ENCODE measurements around the gene PTPN5.

PTPN5 gene

GRCh38 chr11:18776324-18776723 is 15.3 kb downstream of the PTPN5 start:
- H3K36me3 ChIP-seq (replicated peaks; ENCODE audit: insufficient read depth, low read length), result no peaks in the 10 kb centered on the region
- no peak for DNase-seq
- no peaks in the 10 kb centered on the region for H3F3A ChIP-seq (ENCODE audit: insufficient read depth, low read length)
- no peaks in the 10 kb centered on the region for H3K79me2 ChIP-seq (ENCODE audit: low read length)
- H3K4me3 ChIP-seq (ENCODE audit: low read length), result no peak overlapping the region
- no peaks in the 10 kb centered on the region for H3K27me3 ChIP-seq (replicated peaks; ENCODE audit: insufficient read depth, low read length)
- no peak overlapping the region for H2AFZ ChIP-seq (ENCODE audit: low read length)
- H3K27ac ChIP-seq (ENCODE audit: low read length), result no peak overlapping the region
- no peak overlapping the region for H3K9ac ChIP-seq (ENCODE audit: low read length)
- H3K4me2 ChIP-seq (ENCODE audit: low read depth, low read length), result no peak overlapping the region
- H4K20me1 ChIP-seq (ENCODE audit: insufficient read depth, low read length), result no peaks in the 10 kb centered on the region
- no peaks in the 10 kb centered on the region for H3K9me3 ChIP-seq (replicated peaks; ENCODE audit: insufficient read depth, low read length)
- TF ChIP-seq EZH2phosphoT487 (IDR thresholded peaks at IDR 0.05; ENCODE audit: low read length), result no peak
- TF ChIP-seq CTCF (IDR thresholded peaks at IDR 0.05; ENCODE audit: low read length), result no peak
- no peak for TF ChIP-seq EZH2 (optimal IDR thresholded peaks at IDR 0.05; ENCODE audit: low read depth, low read length)
- H3K4me1 ChIP-seq (ENCODE audit: low read length), result no peaks in the 10 kb centered on the region
- no peaks in the 10 kb centered on the region for H3K9me2 ChIP-seq (replicated peaks; ENCODE audit: insufficient read depth, low read length)

GRCh38 chr11:18775492-18776292 is 15.9 kb downstream of the PTPN5 start:
- H4K20me1 ChIP-seq (ENCODE audit: insufficient read depth, low read length), result no peaks in the 10 kb centered on the region
- no peaks in the 10 kb centered on the region for H3K36me3 ChIP-seq (replicated peaks; ENCODE audit: insufficient read depth, low read length)
- H3K4me3 ChIP-seq (ENCODE audit: low read length), result no peak overlapping the region
- peak; percentile 75 for DNase-seq
- no peaks in the 10 kb centered on the region for H3K27me3 ChIP-seq (replicated peaks; ENCODE audit: insufficient read depth, low read length)
- no peak overlapping the region for H3K9ac ChIP-seq (ENCODE audit: low read length)
- TF ChIP-seq EZH2 (optimal IDR thresholded peaks at IDR 0.05; ENCODE audit: low read depth, low read length), result no peak
- TF ChIP-seq CTCF (IDR thresholded peaks at IDR 0.05; ENCODE audit: low read length), result peak; percentile 96
- no peak for TF ChIP-seq EZH2phosphoT487 (IDR thresholded peaks at IDR 0.05; ENCODE audit: low read length)
- no peaks in the 10 kb centered on the region for H3K79me2 ChIP-seq (ENCODE audit: low read length)
- no peaks in the 10 kb centered on the region for H3F3A ChIP-seq (ENCODE audit: insufficient read depth, low read length)
- H2AFZ ChIP-seq (ENCODE audit: low read length), result peak overlapping the region; percentile 53
- H3K27ac ChIP-seq (ENCODE audit: low read length), result no peak overlapping the region
- H3K4me2 ChIP-seq (ENCODE audit: low read depth, low read length), result no peak overlapping the region
- peaks cover 3% of the 10 kb centered on the region; the same call in 1 of the 2 replicates for H3K4me1 ChIP-seq (ENCODE audit: low read length)
- H3K9me3 ChIP-seq (replicated peaks; ENCODE audit: insufficient read depth, low read length), result no peaks in the 10 kb centered on the region
- H3K9me2 ChIP-seq (replicated peaks; ENCODE audit: insufficient read depth, low read length), result no peaks in the 10 kb centered on the region

DNA sequence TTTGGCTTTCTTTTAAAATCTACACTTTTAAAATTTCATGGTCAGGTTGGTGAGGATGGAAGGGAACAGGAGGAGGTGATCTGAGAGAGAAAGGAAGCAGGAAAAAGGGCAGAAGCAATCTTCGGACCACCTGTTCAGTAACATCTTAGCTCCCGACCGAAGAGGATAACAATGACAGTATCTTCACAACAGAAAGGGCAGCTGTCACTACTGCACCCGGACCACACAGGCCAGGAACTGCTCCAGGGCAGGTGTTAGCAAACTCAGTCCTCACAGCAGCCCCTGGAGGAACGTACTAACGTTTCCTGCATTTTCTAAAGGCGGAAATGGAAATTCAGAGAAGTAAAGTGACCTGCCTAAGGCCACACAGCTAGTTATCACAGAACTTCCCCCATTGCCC is 16.8 kb downstream of the PTPN5 start:
- Histone ChIP-seq H3K9me2 (replicated peaks; ENCODE audit: insufficient read depth, low read length) (no peaks in the 10 kb centered on the region), H3K27ac (ENCODE audit: low read length) (no peak overlapping the region), H4K20me1 (ENCODE audit: insufficient read depth, low read length) (no peaks in the 10 kb centered on the region), H2AFZ (ENCODE audit: low read length) (no peak overlapping the region), H3K9ac (ENCODE audit: low read length) (no peak overlapping the region), H3F3A (ENCODE audit: insufficient read depth, low read length) (no peaks in the 10 kb centered on the region), H3K27me3 (replicated peaks; ENCODE audit: insufficient read depth, low read length) (no peaks in the 10 kb centered on the region), H3K9me3 (replicated peaks; ENCODE audit: insufficient read depth, low read length) (no peaks in the 10 kb centered on the region), H3K36me3 (replicated peaks; ENCODE audit: insufficient read depth, low read length) (no peaks in the 10 kb centered on the region), H3K4me1 (ENCODE audit: low read length) (peaks cover 11% of the 10 kb centered on the region), H3K4me2 (ENCODE audit: low read depth, low read length) (no peak overlapping the region), H3K4me3 (ENCODE audit: low read length) (no peak overlapping the region), H3K79me2 (ENCODE audit: low read length) (no peaks in the 10 kb centered on the region)
- no peak for DNase-seq
- TF ChIP-seq EZH2 (optimal IDR thresholded peaks at IDR 0.05; ENCODE audit: low read depth, low read length) (no peak), CTCF (IDR thresholded peaks at IDR 0.05; ENCODE audit: low read length) (no peak), EZH2phosphoT487 (IDR thresholded peaks at IDR 0.05; ENCODE audit: low read length) (no peak)
